LNCAP (cell line): ENCODE measurements around the gene ANKFY1.

Experiments
- TF ChIP-seq, protein P1 (sequence below): fragments of 450-650 bp; IDR thresholded peaks from 2 replicates; pipeline ENCODE4 v1.5.1; 2017; ENCODE audit warnings: mild to moderate bottlenecking

Gene ANKFY1

GRCh38 chr17:4205917-4206316, 57.9 kb downstream of the ANKFY1 start:
- TF ChIP-seq, protein P1, sequence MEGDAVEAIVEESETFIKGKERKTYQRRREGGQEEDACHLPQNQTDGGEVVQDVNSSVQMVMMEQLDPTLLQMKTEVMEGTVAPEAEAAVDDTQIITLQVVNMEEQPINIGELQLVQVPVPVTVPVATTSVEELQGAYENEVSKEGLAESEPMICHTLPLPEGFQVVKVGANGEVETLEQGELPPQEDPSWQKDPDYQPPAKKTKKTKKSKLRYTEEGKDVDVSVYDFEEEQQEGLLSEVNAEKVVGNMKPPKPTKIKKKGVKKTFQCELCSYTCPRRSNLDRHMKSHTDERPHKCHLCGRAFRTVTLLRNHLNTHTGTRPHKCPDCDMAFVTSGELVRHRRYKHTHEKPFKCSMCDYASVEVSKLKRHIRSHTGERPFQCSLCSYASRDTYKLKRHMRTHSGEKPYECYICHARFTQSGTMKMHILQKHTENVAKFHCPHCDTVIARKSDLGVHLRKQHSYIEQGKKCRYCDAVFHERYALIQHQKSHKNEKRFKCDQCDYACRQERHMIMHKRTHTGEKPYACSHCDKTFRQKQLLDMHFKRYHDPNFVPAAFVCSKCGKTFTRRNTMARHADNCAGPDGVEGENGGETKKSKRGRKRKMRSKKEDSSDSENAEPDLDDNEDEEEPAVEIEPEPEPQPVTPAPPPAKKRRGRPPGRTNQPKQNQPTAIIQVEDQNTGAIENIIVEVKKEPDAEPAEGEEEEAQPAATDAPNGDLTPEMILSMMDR, result no peak

GRCh38 chr17:4204710-4205173, 59.0 kb downstream of the ANKFY1 start:
- TF ChIP-seq, protein P1, result no peak

- TF ChIP-seq, protein P1, result no peak
Observed at GRCh38 chr17:4204190-4204589, 59.6 kb downstream of the ANKFY1 start.

DNA sequence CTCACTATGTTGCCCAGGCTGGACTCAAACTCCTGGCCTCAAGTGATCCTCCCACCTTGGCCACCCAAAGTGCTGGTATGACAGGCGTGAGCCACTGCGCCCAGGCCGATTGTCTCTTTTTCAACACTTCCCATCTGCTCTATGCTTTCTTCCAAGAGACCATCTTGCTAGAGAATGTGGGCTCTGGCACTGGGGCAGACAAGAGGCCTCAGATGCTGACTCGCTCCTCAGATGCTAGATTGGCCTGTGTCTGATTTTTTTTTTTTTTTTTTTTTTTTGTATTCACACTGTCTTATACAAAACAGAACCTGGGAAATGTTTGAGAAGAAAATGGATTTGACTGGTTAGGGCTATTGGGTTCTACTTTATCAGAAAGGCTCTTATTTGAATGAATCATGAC, 62.6 kb downstream of the ANKFY1 start:
- TF ChIP-seq, protein P1, result no peak

DNA sequence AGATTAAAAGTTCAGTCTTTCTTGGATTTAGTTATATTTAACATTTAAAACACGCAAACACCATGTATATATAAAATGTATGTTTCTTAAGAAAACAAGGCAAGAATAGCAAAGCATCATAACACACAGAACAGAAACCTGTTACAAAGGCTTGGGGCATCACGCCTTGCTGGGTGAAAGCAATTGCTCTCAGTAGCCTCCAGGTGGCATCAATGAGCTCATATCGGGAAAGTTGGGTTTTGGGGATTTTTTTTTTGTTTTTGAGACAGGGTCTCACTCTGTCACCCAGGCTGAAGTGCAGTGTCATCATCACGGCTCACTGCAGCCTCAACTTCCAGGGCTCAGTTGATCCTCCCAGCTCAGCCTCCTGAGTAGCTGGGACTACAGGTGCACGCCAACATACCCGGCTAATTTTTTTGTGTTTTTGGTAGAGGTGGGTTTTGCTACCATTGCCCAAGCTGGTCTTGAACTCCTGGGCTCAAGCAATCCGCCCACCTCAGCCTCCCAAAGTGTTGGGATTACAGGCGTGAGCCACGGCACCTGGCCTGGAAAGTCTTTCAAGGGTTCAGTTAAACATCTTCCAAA, 63.9 kb downstream of the ANKFY1 start:
- TF ChIP-seq, protein P1, result peak; percentile 89

- TF ChIP-seq, protein P1, result no peak
Observed at GRCh38 chr17:4198995-4199394, 64.8 kb downstream of the ANKFY1 start.

DNA sequence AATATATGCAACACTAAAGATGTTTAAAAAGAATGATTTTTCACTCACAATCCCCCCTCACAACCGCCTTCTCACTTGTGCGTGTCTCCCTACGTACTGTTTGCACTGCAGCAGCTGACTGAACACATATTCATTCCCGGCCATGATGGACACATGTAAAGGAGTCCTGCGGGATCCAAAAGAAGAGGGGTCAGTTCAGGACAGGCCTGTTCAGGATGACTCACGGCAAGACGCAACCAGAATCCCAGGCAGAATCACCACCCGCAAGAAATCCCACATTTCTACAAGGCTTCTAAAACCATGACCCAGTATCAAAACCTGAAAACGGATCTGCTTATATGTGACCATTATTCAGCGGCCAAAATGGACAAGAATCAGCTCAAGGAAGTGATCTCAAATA, 68.5 kb downstream of the ANKFY1 start:
- TF ChIP-seq, protein P1, result no peak

DNA sequence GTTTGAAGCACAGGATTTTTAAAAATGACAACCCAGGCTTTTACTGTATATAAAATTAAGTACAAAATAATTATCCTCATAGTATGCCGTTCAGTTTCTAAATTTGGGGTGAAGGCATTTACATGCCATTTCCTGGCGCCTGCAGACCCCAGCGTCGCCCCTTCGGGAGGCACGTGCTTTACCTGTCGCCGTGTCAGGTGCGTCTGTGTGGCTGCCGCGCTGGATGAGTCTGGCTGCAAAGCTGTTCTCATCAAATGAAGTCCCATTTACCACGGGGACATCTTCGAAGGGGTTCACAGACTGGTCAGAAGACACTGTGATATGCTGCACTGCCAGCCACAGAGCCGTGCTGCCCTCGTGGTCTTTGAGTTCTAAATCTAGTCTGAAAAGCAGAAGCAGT, 69.0 kb downstream of the ANKFY1 start:
- TF ChIP-seq, protein P1, result no peak
